DOHH2 (cell line): ENCODE results near the gene GFER.

Source experiments
- H3F3A ChIP-seq: fragments of 200-600 bp; sonication (generic), shearing (Covaris generic); 2 replicates; pipeline ENCODE4 v1.6.0; 2016; ENCODE audit warnings: antibody characterized with exemption, mild to moderate bottlenecking; ENCODE audit not compliant: control insufficient read depth, insufficient read depth
- H3K27ac ChIP-seq: fragments of 200-600 bp; sonication (generic); 2 replicates; pipeline ENCODE4 v1.5.1; 2014; ENCODE audit warnings: low read depth, mild to moderate bottlenecking, low read length, moderate library complexity
- H3K27me3 ChIP-seq: fragments of 200-600 bp; sonication (generic); 2 replicates; pipeline ENCODE4 v1.6.1; 2014; ENCODE audit warnings: mild to moderate bottlenecking, low read length, mixed read lengths; ENCODE audit not compliant: control insufficient read depth
- H3K36me3 ChIP-seq: fragments of 200-600 bp; sonication (generic); 2 replicates; pipeline ENCODE4 v1.6.1; 2014; ENCODE audit warnings: mild to moderate bottlenecking, low read length, moderate library complexity, mixed read lengths; ENCODE audit not compliant: control insufficient read depth
- H3K4me1 ChIP-seq: fragments of 200-600 bp; sonication (generic); 2 replicates; pipeline ENCODE4 v1.6.1; 2014; ENCODE audit warnings: mild to moderate bottlenecking, low read length, mixed read lengths; ENCODE audit not compliant: control insufficient read depth
- H3K4me2 ChIP-seq: fragments of 200-600 bp; sonication (generic); 2 replicates; pipeline ENCODE4 v1.6.0; 2014; ENCODE audit warnings: mild to moderate bottlenecking, low read length, moderate library complexity
- H3K4me3 ChIP-seq: fragments of 200-600 bp; sonication (generic); 2 replicates; pipeline ENCODE4 v1.5.1; 2014; ENCODE audit warnings: mild to moderate bottlenecking, low read length, mixed read lengths
- H3K79me2 ChIP-seq: fragments of 200-600 bp; sonication (generic); 2 replicates; pipeline ENCODE4 v1.6.1; 2014; ENCODE audit warnings: mild to moderate bottlenecking, low read length, mixed read lengths; ENCODE audit not compliant: control insufficient read depth
- H3K9me2 ChIP-seq: fragments of 200-600 bp; sonication (generic); replicated peaks from 2 replicates; pipeline ENCODE4 v1.6.1; 2014; ENCODE audit warnings: mild to moderate bottlenecking, low read length, mixed read lengths; ENCODE audit not compliant: control insufficient read depth
- H3K9me3 ChIP-seq: fragments of 200-600 bp; sonication (generic); 2 replicates; pipeline ENCODE4 v1.6.1; 2014; ENCODE audit warnings: antibody characterized with exemption, low read length, mixed read lengths; ENCODE audit not compliant: control insufficient read depth, insufficient read depth
- H4K20me1 ChIP-seq: fragments of 200-600 bp; sonication (generic); 2 replicates; pipeline ENCODE4 v1.6.0; 2014; ENCODE audit warnings: low read depth, mild to moderate bottlenecking, antibody characterized with exemption, low read length, moderate library complexity; ENCODE audit not compliant: control insufficient read depth, insufficient read depth
- CTCF ChIP-seq: fragments of 200-600 bp; sonication (generic); IDR thresholded peaks from one replicate; pipeline ENCODE4 v1.5.1; 2014; ENCODE audit warnings: antibody characterized with exemption, mild to moderate bottlenecking, low read depth, low read length; ENCODE audit not compliant: poor library complexity, severe bottlenecking
- EZH2phosphoT487 ChIP-seq: fragments of 200-600 bp; sonication (generic); IDR thresholded peaks from 2 replicates; pipeline ENCODE4 v1.6.1; 2017; ENCODE audit warnings: borderline replicate concordance, mild to moderate bottlenecking, antibody characterized with exemption, low read length, moderate library complexity, mixed read lengths

Gene GFER

GRCh38 chr16:2028620-2029220 is 44.7 kb downstream of the GFER start:
- Histone ChIP-seq H3K9me2 (no peaks in the 10 kb centered on the region), H3K27ac (no peak overlapping the region), H3K4me3 (no peak overlapping the region), H3K9me3 (no peaks in the 10 kb centered on the region), H3K4me1 (peaks cover 8% of the 10 kb centered on the region; the same call in 1 of the 2 replicates), H3K27me3 (peaks cover 62% of the 10 kb centered on the region), H3K79me2 (no peaks in the 10 kb centered on the region), H3K36me3 (no peaks in the 10 kb centered on the region), H3K4me2 (no peak overlapping the region), H3F3A (no peaks in the 10 kb centered on the region; the same call in 1 of the 2 replicates), H4K20me1 (no peaks in the 10 kb centered on the region; the same call in 1 of the 2 replicates)
- TF ChIP-seq EZH2phosphoT487 (no peak), CTCF (no peak)

- no peaks in the 10 kb centered on the region for H3K79me2 ChIP-seq
- H3F3A ChIP-seq, result no peaks in the 10 kb centered on the region; the same call in 1 of the 2 replicates
- no peak overlapping the region for H3K4me2 ChIP-seq
- no peaks in the 10 kb centered on the region; the same call in 1 of the 2 replicates for H4K20me1 ChIP-seq
- H3K4me1 ChIP-seq, result peaks cover 7% of the 10 kb centered on the region; the same call in 1 of the 2 replicates
- TF ChIP-seq CTCF (no peak), EZH2phosphoT487 (no peak)
- no peaks in the 10 kb centered on the region for H3K9me2 ChIP-seq
- H3K36me3 ChIP-seq, result no peaks in the 10 kb centered on the region
- no peaks in the 10 kb centered on the region for H3K9me3 ChIP-seq
- H3K4me3 ChIP-seq, result no peak overlapping the region
- H3K27me3 ChIP-seq, result peaks cover 63% of the 10 kb centered on the region
- no peak overlapping the region for H3K27ac ChIP-seq
These were observed 45.4 kb downstream of the GFER start for GRCh38 chr16:2029350-2029749.

- Histone ChIP-seq H3K4me3 (no peak overlapping the region), H3K27me3 (peaks cover 62% of the 10 kb centered on the region), H3K4me1 (peaks cover 7% of the 10 kb centered on the region; the same call in 1 of the 2 replicates), H3K36me3 (no peaks in the 10 kb centered on the region), H3F3A (no peaks in the 10 kb centered on the region), H3K9me3 (no peaks in the 10 kb centered on the region), H4K20me1 (no peaks in the 10 kb centered on the region; the same call in 1 of the 2 replicates), H3K9me2 (no peaks in the 10 kb centered on the region), H3K27ac (no peak overlapping the region), H3K4me2 (no peak overlapping the region), H3K79me2 (no peaks in the 10 kb centered on the region)
- no peak for TF ChIP-seq EZH2phosphoT487
- TF ChIP-seq CTCF, result no peak
These were observed 46.0 kb downstream of the GFER start for GRCh38 chr16:2030036-2030435.
